NCI-H345 treated with DMSO at 0.1 percent for 48 hours (cell line): ENCODE data around the gene STXBP1.

ENCODE experiments used
- DNase-seq: peaks from one replicate; lab custom pipeline; 2025; ENCODE audit not compliant: unreplicated experiment; lab: John Stamatoyannopoulos, UW

Gene STXBP1

GRCh38 chr9:127611899-127612790, at the start of gene STXBP1:
Gene STXBP1 (plus strand): TSS chr9:127612277. CDS start chr9:127612404, 127 bp downstream.
- peak; percentile 90 for DNase-seq

GRCh38 chr9:127562279-127562796, 49.7 kb upstream of the STXBP1 start:
- DNase-seq: no peak

GRCh38 chr9:127562841-127563401, 49.2 kb upstream of the STXBP1 start:
- DNase-seq: no peak

- no peak for DNase-seq
Measured at GRCh38 chr9:127563579-127563978, 48.5 kb upstream of the STXBP1 start.

GRCh38 chr9:127565231-127565630, 46.8 kb upstream of the STXBP1 start:
- DNase-seq: no peak

- no peak for DNase-seq
Measured at GRCh38 chr9:127566351-127567001, 45.6 kb upstream of the STXBP1 start.

GRCh38 chr9:127567035-127567729, 44.9 kb upstream of the STXBP1 start:
- DNase-seq: no peak

GRCh38 chr9:127567730-127568617, 44.1 kb upstream of the STXBP1 start:
- no peak for DNase-seq

GRCh38 chr9:127568618-127568970, 43.5 kb upstream of the STXBP1 start:
- no peak for DNase-seq

- peak; percentile 66 for DNase-seq
Measured at GRCh38 chr9:127568971-127569885, 42.8 kb upstream of the STXBP1 start.

GRCh38 chr9:127569886-127570401, 42.1 kb upstream of the STXBP1 start:
- peak; percentile 89 for DNase-seq

GRCh38 chr9:127570533-127571111, 41.5 kb upstream of the STXBP1 start:
- DNase-seq: no peak

GRCh38 chr9:127571971-127572370, 40.1 kb upstream of the STXBP1 start:
- no peak for DNase-seq

- DNase-seq: no peak
Measured at GRCh38 chr9:127572961-127573721, 38.9 kb upstream of the STXBP1 start.

- DNase-seq: peak; percentile 98
Measured at GRCh38 chr9:127574072-127574993, 37.7 kb upstream of the STXBP1 start.

- no peak for DNase-seq
Measured at GRCh38 chr9:127575875-127576778, 36.0 kb upstream of the STXBP1 start.
